Activated CD4-positive, alpha-beta T cell treated with anti-CD3 and anti-CD28 coated beads, Interleukin-2, amount 10 ng/mL, durations not matched to agents 7 days and 5 days (primary cell): Measurements from ENCODE around the gene MROH2A. TPM values are rescaled to one million over a fixed set of nuclear protein-coding genes. Genes with fewer than 3 reads are reported as not detected.
"Not testable (repeated sequence)": the region's sequence is repeated elsewhere in the genome, so short reads cannot be mapped to it uniquely, and the experiment has no call there.

Source experiments
- CTCF ChIA-PET: fragments of 350-600 bp; sonication (Branson Sonifier 250); formaldehyde crosslinking; loops from one replicate; lab custom pipeline; 2021; ENCODE audit warnings: antibody characterized with exemption; lab: Charles Lee
- POLR2A ChIA-PET: fragments of 350-600 bp; sonication (Branson Sonifier 250); formaldehyde crosslinking; loops from one replicate; lab custom pipeline; 2021; ENCODE audit warnings: antibody characterized with exemption; lab: Charles Lee
- DNase-seq: peaks from one replicate; pipeline ENCODE4 v3.0.0-alpha.2; 2020
- H3K27ac Mint-ChIP-seq: one replicate; pipeline ENCODE4 v1.8.0; 2021; ENCODE audit warnings: mild to moderate bottlenecking, moderate library complexity, mixed read lengths
- H3K27me3 Mint-ChIP-seq: one replicate; pipeline ENCODE4 v1.8.0; 2021; ENCODE audit warnings: mixed read lengths
- H3K36me3 Mint-ChIP-seq: one replicate; pipeline ENCODE4 v1.8.0; 2021; ENCODE audit warnings: low read depth, mixed read lengths
- H3K4me1 Mint-ChIP-seq: one replicate; pipeline ENCODE4 v1.8.0; 2021; ENCODE audit warnings: mixed read lengths
- H3K4me3 Mint-ChIP-seq: one replicate; pipeline ENCODE4 v1.8.0; 2021; ENCODE audit warnings: mild to moderate bottlenecking, moderate library complexity, mixed read lengths
- H3K9me3 Mint-ChIP-seq: one replicate; pipeline ENCODE4 v1.8.0; 2021; ENCODE audit warnings: mixed read lengths
- total RNA-seq, 2 experiments: library from RNA; stranded (reverse); gene quantifications; one replicate each; pipeline ENCODE4 v1.2.3, GENCODE V29; 2021

MROH2A gene
- not detected for total RNA-seq

GRCh38 chr2:233778030-233778429 lies at the start of gene MROH2A:
Gene MROH2A (plus strand): TSS chr2:233778330. CDS start chr2:233779359, 1,029 bp downstream.
- H3K4me1 Mint-ChIP-seq, result no peaks in the 10 kb centered on the region
- H3K4me3 Mint-ChIP-seq, result no peak within 1 kb of the TSS
- ChIA-PET CTCF (interaction anchor here (0.5 kb wide), 1 partner anchor 239 kb away, joined by 3 read pairs; no protein-coding TSS in a partner anchor), POLR2A (no interaction called here)
- peaks cover 3% of the 10 kb centered on the region for H3K9me3 Mint-ChIP-seq
- DNase-seq, result no peak
- H3K27ac Mint-ChIP-seq, result no peak within 1 kb of the TSS
- peaks cover 19% of the 10 kb centered on the region for H3K27me3 Mint-ChIP-seq
- no peaks in the 10 kb centered on the region for H3K36me3 Mint-ChIP-seq

GRCh38 chr2:233728723-233729301 lies 49.3 kb upstream of the MROH2A start, which contains the start of gene UGT1A3:
Gene UGT1A3 (plus strand): TSS chr2:233729042. CDS start chr2:233729127, 85 bp downstream.
- ChIA-PET CTCF (no interaction called here), POLR2A (no interaction called here)
- Mint-ChIP-seq H3K36me3 (no peaks in the 10 kb centered on the region), H3K27me3 (peaks cover 6% of the 10 kb centered on the region), H3K27ac (no peak within 1 kb of the TSS), H3K4me3 (no peak within 1 kb of the TSS), H3K4me1 (no peaks in the 10 kb centered on the region), H3K9me3 (no peaks in the 10 kb centered on the region)
- DNase-seq, result no peak

- DNase-seq, H3K27ac Mint-ChIP-seq, H3K4me1 Mint-ChIP-seq, POLR2A ChIA-PET, H3K9me3 Mint-ChIP-seq, H3K4me3 Mint-ChIP-seq, CTCF ChIA-PET, H3K36me3 Mint-ChIP-seq: not testable (repeated sequence)
- peaks cover 27% of the 10 kb centered on the region for H3K27me3 Mint-ChIP-seq
Measured at GRCh38 chr2:233736868-233737653, 41.1 kb upstream of the MROH2A start.

- no peak overlapping the region for H3K27ac Mint-ChIP-seq
- no peaks in the 10 kb centered on the region for H3K36me3 Mint-ChIP-seq
- H3K4me3 Mint-ChIP-seq, result no peak overlapping the region
- ChIA-PET POLR2A (no interaction called here), CTCF (no interaction called here)
- no peaks in the 10 kb centered on the region for H3K4me1 Mint-ChIP-seq
- no peak for DNase-seq
- H3K9me3 Mint-ChIP-seq, result no peaks in the 10 kb centered on the region
- H3K27me3 Mint-ChIP-seq, result peaks cover 11% of the 10 kb centered on the region
Measured at GRCh38 chr2:233740870-233741269, 37.3 kb upstream of the MROH2A start.

- CTCF ChIA-PET, result no interaction called here
- H3K4me3 Mint-ChIP-seq, result no peak overlapping the region
- DNase-seq, result no peak
- H3K36me3 Mint-ChIP-seq, result no peaks in the 10 kb centered on the region
- no peak overlapping the region for H3K27ac Mint-ChIP-seq
- no peaks in the 10 kb centered on the region for H3K9me3 Mint-ChIP-seq
- POLR2A ChIA-PET, result no interaction called here
- no peaks in the 10 kb centered on the region for H3K4me1 Mint-ChIP-seq
- H3K27me3 Mint-ChIP-seq, result peaks cover 10% of the 10 kb centered on the region
Measured at GRCh38 chr2:233743464-233744259, 34.5 kb upstream of the MROH2A start.

GRCh38 chr2:233745073-233745755 lies 32.9 kb upstream of the MROH2A start:
- Mint-ChIP-seq H3K36me3 (no peaks in the 10 kb centered on the region), H3K27me3 (peaks cover 5% of the 10 kb centered on the region), H3K9me3 (peaks cover 6% of the 10 kb centered on the region), H3K4me3 (no peak overlapping the region), H3K27ac (no peak overlapping the region), H3K4me1 (no peaks in the 10 kb centered on the region)
- ChIA-PET CTCF (no interaction called here), POLR2A (no interaction called here)
- DNase-seq, result no peak

GRCh38 chr2:233745838-233746237 lies 32.3 kb upstream of the MROH2A start:
- DNase-seq, H3K9me3 Mint-ChIP-seq, H3K27ac Mint-ChIP-seq, H3K27me3 Mint-ChIP-seq, POLR2A ChIA-PET, CTCF ChIA-PET, H3K4me3 Mint-ChIP-seq, H3K4me1 Mint-ChIP-seq, H3K36me3 Mint-ChIP-seq: not testable (repeated sequence)

- H3K4me1 Mint-ChIP-seq, result no peaks in the 10 kb centered on the region
- peaks cover 4% of the 10 kb centered on the region for H3K27me3 Mint-ChIP-seq
- peaks cover 12% of the 10 kb centered on the region for H3K9me3 Mint-ChIP-seq
- H3K36me3 Mint-ChIP-seq, result no peaks in the 10 kb centered on the region
- ChIA-PET POLR2A (no interaction called here), CTCF (no interaction called here)
- no peak for DNase-seq
- no peak overlapping the region for H3K4me3 Mint-ChIP-seq
- no peak overlapping the region for H3K27ac Mint-ChIP-seq
Measured at GRCh38 chr2:233746475-233747282, 31.5 kb upstream of the MROH2A start.

GRCh38 chr2:233747283-233747544 lies 30.9 kb upstream of the MROH2A start:
- Mint-ChIP-seq H3K9me3 (peaks cover 12% of the 10 kb centered on the region), H3K36me3 (no peaks in the 10 kb centered on the region), H3K27ac (no peak overlapping the region), H3K4me1 (no peaks in the 10 kb centered on the region), H3K4me3 (no peak overlapping the region), H3K27me3 (peaks cover 4% of the 10 kb centered on the region)
- CTCF ChIA-PET, result no interaction called here
- DNase-seq, result no peak
- POLR2A ChIA-PET, result no interaction called here

GRCh38 chr2:233750689-233751088 lies 27.4 kb upstream of the MROH2A start:
- H3K36me3 Mint-ChIP-seq, DNase-seq, H3K4me3 Mint-ChIP-seq, H3K27ac Mint-ChIP-seq, H3K27me3 Mint-ChIP-seq, H3K4me1 Mint-ChIP-seq, CTCF ChIA-PET, POLR2A ChIA-PET: not testable (repeated sequence)
- peaks cover 12% of the 10 kb centered on the region for H3K9me3 Mint-ChIP-seq

GRCh38 chr2:233751212-233752009 lies 26.7 kb upstream of the MROH2A start:
- H3K27ac Mint-ChIP-seq, CTCF ChIA-PET, H3K4me3 Mint-ChIP-seq, POLR2A ChIA-PET, H3K4me1 Mint-ChIP-seq, DNase-seq, H3K36me3 Mint-ChIP-seq, H3K27me3 Mint-ChIP-seq: not testable (repeated sequence)
- H3K9me3 Mint-ChIP-seq, result peaks cover 12% of the 10 kb centered on the region
